Measurements from ENCODE around the gene ENTPD1.
"Not testable (repeated sequence)": the region's sequence is repeated elsewhere in the genome, so short reads cannot be mapped to it uniquely, and the experiment has no call there.

ENTPD1 gene, protein sequence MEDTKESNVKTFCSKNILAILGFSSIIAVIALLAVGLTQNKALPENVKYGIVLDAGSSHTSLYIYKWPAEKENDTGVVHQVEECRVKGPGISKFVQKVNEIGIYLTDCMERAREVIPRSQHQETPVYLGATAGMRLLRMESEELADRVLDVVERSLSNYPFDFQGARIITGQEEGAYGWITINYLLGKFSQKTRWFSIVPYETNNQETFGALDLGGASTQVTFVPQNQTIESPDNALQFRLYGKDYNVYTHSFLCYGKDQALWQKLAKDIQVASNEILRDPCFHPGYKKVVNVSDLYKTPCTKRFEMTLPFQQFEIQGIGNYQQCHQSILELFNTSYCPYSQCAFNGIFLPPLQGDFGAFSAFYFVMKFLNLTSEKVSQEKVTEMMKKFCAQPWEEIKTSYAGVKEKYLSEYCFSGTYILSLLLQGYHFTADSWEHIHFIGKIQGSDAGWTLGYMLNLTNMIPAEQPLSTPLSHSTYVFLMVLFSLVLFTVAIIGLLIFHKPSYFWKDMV

DNA sequence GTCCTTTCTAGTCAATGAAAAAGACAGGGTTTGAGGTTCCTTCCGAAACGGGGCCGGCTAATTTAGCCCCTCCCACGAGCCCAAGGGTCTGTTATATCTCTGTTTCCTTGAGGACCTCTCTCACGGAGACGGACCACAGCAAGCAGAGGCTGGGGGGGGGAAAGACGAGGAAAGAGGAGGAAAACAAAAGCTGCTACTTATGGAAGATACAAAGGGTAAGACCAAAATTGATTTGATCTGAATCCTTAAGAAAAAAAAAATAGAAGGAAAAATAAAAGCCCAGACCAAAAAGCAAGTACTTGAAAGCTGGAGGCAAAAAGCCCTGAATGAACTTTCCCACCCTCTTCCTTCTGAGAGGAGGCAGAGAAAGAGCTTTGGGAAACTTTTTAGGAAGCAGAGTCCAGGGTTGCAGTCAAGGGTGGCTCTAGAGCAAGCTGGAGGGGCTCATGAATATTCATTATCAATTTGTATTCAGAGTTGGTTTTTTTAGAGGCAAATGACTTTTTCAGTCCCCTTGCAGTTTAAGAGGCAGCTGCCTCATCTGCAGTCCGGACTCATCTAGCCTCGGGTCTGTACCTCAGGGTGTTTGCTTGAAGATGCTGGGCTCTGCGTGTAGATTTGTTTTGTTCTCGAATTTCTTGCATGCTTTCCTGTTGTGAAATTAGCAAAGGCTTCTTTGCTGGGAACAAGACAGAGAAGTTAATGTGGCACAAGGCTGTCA is at the start of gene ENTPD1:
TSS of gene ENTPD1 (plus strand) at position 123 of the 721 bp plus-strand sequence. CDS start at position 200, 77 bp downstream.
- in situ Hi-C loops (cut with MboI; ENCODE audit: low sequenced_read_pairs), result no loop called here

DNA sequence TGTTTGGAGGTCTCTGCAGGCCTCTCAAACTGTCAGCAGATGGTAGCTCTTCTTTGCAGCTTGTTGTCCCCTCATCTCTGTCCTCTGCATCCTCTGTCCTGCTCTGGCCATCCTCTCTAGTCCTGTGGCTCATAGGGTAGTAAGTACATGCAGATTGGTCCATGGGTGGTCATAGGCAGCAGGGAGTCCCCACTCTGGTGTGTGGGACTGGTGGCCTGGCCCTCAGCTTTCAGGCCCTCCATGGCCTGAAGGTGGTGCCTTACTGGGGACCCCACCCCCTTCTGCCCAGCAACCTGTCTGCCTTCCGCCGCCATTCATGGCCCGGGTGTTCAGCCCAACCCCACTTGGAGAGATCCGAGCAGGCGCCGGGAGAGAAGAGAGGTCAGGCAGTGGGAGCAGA is 49.4 kb upstream of the ENTPD1 start:
- in situ Hi-C loops (cut with MboI; ENCODE audit: low sequenced_read_pairs), result no loop called here

DNA sequence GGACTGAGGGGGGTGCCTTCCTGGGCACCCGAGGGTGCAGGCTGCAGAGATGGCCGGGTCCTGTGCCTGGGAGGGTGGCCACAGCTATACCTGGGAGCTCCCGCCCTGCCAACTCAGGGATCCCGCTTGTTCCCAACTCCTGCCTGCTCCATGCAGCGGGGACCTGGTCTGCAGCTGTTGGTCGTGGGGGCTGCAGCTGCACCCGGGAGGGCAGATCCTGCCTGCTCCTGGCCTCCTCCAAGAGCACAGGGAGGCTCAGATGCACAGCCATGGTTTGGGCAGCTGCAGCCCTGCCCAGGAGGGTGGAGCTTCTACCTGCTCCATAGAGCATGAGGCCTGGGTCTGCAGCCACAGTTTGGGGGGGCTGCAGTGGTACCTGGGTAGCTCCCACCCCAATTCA is 49.0 kb upstream of the ENTPD1 start:
- in situ Hi-C loops (cut with MboI; ENCODE audit: low sequenced_read_pairs), result no loop called here

DNA sequence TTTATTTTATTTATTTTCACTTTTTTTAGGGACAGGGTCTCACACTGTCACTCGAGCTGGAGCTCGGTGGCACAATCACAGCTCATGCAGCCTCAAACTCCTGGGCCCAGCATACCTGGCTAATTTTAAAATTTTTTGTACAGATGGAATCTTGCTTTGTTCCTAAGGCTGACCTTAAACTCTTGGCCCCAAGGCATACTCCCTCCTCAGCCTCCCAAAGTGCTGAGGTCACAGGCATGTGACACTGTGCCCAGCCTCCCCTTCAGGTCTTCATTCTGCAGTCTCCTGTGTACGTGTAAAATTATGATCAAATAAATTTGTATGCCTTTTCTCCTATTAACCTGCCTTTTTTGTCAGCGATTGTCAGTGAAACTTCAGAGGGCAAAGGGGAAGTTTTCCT is 44.5 kb upstream of the ENTPD1 start:
- in situ Hi-C loops (cut with MboI; ENCODE audit: low sequenced_read_pairs), result no loop called here

DNA sequence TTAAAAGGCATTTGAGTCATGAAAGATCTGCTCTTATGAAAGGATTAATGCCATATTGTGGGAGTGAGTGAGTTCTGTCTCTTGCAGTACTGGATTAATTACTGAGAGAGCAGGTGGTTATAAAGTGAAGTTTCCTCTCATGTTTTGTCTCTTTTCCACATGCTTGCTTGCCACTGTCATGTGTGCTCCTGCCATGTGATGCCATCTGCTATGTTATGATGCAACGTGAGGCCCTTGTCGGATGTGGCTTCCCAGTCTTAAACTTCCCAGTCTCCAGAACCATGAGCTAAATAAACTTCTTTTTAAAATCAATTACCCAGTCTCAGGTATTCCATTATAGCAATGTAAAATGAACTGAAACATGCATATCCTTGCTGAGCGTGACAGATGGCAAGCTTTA is 39.5 kb upstream of the ENTPD1 start:
- in situ Hi-C loops (cut with MboI; ENCODE audit: low sequenced_read_pairs), result no loop called here

DNA sequence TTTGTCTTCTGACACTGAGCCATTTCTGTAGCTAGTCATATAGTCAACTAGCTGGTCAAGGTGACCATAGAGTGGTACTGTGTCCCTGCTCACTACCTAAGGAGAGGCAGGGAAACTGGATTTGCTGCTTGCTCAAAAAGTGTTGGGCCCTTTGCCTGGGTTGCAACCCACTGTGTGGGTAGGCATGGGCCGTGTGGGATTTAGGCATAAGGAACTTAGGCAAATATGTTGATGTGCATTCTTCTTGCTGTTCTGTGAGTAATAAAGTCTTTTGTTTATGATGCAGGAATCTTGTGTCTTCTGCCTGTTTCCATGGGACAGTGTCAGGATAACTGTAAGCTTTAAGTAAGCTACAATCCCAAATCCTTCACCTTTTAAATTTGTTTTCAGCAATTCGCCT is 39.1 kb upstream of the ENTPD1 start:
- in situ Hi-C loops (cut with MboI; ENCODE audit: low sequenced_read_pairs), result no loop called here

DNA sequence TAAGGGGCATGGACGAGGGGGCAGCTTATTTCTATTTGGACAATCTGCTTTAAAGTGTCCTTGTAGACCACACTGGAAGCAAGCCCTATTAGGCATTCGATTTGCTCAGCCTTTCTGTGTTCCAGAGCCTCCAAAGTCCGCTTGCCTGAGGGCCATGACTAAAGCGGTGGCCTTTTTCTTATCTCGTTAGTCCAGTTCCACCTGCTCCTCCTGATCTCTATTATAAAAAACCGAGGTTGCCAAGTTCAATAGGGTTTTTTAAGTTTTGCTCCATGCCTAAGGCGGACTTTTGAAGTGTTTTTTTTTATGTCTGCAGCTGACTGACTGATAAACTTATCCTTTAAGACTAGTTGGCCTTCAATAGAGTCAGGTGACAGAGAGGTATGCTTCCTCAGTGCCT is 35.2 kb upstream of the ENTPD1 start:
- in situ Hi-C loops (cut with MboI; ENCODE audit: low sequenced_read_pairs), result not testable (repeated sequence)

DNA sequence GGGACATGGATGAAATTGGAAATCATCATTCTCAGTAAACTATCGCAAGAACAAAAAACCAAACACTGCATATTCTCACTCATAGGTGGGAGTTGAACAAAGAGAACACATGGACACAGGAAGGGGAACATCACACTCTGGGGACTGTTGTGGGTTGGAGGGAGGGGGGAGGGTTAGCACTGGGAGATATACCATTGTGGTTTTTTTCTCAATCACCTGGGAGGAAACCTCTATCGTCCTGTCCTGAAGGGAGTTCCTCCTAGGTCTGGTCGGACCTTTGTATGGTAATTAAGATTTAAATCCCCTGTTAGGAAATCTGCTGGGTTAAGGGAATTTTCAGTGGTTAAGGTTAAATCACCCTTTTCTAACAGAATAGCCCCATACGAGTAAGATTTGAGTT is 33.5 kb upstream of the ENTPD1 start:
- in situ Hi-C loops (cut with MboI; ENCODE audit: low sequenced_read_pairs), result not testable (repeated sequence)

DNA sequence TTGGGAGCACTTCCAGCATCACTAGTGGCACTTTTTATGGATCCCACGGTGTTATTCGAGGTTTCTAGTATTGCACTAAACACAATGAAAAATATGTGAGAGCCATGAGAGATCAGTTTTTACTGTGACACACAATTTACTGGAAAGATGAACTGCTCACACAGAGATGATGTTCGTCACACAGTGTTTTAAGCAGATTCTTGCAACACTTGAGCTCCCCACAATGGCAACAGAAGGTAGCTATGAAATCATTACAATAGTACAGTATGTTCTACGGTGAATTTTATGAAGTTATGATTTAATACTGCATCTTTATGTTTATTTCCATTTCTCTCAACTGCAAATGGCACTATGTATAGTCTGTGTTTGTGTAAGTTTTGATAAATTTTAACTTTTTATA is 27.4 kb upstream of the ENTPD1 start:
- in situ Hi-C loops (cut with MboI; ENCODE audit: low sequenced_read_pairs), result no loop called here

DNA sequence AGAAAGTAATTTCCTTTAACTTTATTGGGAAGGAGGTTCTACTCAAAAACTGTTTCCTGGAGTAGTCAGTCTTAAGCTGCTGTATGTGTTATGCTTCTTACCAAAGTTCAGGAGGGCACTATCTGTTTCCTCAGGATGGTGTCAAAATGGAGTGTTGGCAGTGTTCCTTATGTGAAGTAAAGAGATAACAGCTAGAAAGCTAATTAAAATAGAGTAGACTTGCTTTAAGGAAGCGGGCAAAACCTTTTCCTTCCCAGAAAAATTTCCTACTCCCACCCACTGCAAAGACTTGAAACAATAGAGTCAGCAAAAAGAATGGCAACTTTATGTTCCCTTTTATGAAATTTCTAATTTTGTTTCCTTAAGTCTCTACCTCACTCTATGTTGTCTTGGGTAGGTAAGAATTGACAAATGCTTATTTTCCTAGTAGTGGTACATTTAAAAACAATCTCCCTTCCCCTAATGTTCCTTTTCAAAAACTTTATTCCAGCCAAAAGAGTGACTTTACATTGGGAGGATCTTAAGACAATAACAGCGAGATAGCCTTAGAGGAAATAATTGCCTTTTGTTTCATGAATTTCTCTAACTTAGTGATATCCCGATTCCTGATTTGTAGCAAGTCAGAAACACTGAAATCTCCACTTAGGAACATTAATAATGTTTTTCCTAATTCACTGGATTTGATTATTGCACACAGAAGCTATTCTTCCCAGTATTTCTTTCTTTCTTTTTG is 26.5 kb upstream of the ENTPD1 start:
- in situ Hi-C loops (cut with MboI; ENCODE audit: low sequenced_read_pairs), result no loop called here

DNA sequence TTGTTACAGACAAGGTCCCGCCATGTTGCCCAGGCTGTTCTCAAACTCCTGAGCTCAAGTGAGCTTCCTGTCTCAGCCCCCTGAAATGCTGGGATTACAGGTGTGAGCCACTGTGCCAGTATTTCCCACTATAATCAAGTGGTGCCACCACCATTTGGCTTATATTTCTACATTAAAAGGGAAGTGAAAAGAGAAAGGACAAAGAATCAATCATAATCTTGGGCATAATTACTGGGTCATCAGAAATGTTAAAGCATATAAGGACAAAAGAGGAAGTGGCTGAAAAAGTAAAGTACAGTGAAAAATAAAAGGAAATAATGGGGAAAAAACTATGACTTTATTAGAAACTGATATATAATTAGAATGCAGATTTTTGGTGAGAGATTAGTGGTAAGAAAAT is 25.7 kb upstream of the ENTPD1 start:
- in situ Hi-C loops (cut with MboI; ENCODE audit: low sequenced_read_pairs), result no loop called here

DNA sequence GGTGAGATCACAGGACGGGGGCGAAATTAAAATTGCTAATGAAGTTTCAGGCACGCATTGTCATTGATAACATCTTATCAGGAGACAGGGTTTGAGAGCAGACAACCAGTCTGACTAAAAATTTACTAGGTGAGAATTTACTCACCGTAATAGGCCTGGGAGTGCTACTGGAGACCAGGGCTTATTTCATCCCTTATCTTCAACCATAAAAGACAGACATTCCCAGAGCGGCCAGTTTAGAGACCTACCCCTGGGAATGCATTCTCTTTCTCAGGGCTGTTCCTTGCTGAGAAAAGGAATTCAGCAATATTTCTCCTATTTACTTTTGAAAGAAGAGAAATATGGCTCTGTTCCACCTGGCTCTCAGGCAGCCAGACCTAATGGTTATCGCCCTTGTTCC is 23.1 kb upstream of the ENTPD1 start:
- in situ Hi-C loops (cut with MboI; ENCODE audit: low sequenced_read_pairs), result not testable (repeated sequence)

DNA sequence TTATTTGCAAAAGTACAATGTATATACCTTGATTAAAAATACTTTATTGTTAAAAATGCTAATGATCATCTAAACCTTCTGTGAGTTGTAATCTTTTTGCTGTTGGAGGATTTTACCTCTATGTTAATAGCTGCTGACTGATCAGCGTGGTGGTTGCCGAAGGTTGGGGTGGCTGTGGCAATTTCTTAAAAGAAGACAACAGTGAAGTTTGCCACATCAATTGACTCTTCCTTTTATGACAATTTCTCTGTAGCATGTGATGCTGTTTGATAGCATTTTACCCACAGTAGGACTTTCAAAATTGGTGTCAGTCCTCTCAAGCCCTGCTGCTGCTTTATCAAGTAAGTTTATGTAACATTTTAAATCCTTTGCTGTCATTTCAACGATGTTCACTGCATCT is 16.9 kb upstream of the ENTPD1 start:
- in situ Hi-C loops (cut with MboI; ENCODE audit: low sequenced_read_pairs), result no loop called here

DNA sequence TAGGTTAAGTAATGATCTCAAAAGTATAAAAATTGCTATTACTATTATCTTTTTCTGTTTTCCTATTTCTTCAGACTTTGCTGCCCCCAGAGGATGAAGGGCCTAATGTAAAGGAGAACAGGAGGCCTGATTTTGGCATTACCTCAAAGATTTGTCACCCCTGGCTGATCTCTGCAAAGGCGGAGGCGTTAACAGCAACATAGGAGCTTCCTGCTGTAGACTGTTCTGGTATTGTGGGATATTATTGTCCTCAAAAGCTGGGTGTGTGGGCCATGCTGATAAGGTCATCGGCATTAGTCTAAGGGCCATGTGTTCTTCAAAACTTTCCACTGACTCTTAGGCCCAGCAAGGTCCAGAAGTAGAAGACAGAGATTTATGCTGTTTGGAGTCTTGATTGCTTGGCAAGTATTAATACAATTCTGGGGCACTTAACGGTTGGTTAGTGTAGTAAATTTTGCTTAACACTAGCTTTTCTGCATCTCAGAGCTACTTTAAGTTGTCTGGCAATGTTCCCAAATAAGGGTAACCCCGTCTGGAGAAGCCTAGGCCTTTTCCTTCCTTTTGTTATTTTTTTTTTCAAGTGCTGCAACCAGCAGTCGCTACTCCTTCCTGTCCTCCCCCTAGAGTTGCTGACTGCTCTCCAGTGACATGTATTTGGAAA is 14.0 kb upstream of the ENTPD1 start:
- in situ Hi-C loops (cut with MboI; ENCODE audit: low sequenced_read_pairs), result no loop called here

DNA sequence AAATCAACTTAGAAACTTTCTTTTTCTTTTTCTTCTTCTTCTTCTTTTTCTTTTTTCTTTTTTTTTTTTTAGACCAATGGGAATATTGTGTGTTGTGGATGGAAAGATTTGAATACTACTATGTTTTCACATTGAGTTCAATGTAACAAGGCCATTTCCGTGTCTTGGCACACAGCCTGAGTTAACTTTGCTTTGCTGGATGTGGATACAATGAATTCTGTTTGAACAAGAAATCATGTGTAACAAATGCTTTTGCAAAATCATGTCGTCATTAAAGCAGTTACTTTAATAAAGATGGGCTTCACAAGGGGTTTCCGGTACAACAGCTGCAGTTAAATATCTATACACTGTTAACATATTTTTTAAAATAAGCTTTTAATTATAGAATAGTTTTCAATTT is 13.5 kb upstream of the ENTPD1 start:
- in situ Hi-C loops (cut with MboI; ENCODE audit: low sequenced_read_pairs), result no loop called here

DNA sequence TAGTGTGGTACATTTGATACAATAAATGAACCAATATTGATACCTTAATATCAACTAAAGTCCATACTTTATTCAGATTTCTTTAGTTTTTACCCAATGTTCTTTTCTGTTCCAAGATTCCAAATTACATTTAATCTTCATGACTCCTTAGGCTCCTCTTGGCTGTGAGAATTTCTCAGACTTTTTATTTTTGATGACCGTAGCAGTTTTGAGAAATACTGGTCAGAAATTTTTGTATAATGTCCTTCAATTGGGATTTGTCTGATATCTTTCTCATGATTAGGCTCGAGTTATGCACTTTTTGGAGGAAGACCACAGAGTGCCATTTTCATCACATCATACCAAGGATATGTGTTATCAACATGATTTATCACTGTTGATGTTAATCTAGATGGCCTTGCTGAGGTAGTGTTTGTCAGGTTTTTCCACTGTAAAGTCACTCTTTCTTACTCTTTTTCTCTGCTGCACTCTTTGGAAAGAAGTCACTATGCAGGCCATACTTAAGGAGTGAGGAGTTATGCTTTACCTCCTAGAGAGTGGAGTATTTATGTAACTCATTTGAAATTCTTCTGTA is 12.9 kb upstream of the ENTPD1 start:
- in situ Hi-C loops (cut with MboI; ENCODE audit: low sequenced_read_pairs), result no loop called here

DNA sequence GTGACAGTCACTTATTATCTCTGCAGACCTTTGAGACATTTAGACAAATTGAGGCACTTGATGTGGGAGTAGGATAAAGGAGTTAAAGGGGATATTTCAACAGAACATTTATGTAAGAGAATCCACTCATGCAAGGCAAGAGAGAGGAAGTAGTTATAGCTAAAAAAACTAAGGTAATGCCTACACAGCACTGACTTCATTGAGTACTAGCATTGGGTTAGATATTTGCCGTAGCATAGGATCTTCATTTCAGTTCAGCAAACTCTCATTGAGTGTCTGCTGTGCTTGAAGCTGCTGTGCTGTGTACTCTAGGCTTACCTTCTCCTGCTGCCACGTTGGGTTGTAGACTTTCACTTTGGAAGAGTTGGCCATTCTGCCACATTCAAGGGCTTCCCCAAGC is 10.5 kb upstream of the ENTPD1 start:
- in situ Hi-C loops (cut with MboI; ENCODE audit: low sequenced_read_pairs), result no loop called here

DNA sequence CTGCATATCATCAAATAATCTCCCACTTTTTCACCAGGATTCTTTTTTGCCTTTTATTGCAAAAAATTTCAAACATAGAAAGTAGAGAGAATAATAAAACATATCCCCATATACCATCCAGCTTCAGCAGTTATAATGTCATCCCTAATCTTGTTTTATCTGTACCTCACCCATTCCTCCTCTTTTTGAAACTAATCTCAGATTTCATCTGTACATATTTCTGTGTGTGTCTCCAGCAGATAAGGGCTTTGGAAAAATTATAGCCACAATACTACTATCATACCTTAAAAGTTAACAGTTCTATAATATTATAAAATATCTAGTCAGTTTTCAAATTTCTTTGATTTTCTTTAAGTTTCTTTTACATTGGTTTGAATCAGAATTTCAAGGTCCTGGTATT is 7.6 kb upstream of the ENTPD1 start:
- in situ Hi-C loops (cut with MboI; ENCODE audit: low sequenced_read_pairs), result no loop called here

DNA sequence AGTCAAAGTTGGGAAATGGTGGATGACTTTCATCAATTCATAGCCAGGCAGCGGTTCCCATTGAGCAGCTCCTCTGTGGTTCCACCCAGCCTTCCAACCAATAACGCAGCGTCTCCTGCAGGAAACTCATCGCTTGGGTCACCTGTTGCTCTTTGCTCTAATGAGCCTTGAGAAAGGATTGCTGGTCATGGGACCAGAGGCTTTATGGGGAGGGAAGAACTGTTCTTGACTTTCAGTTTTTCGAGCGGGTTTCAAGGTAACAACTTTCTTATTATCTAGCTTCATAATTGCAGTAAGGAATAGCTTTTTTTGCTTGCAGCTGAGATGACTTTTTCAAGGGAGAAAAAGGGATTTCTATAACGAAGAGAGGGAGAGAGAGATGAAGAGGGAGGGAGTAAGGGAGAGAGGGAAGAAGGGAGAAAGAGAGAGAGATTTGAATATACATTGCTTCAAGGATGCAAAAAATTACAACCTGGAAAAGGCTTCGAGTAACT is 405 bp upstream of the ENTPD1 start:
- in situ Hi-C loops (cut with MboI; ENCODE audit: low sequenced_read_pairs), result no loop called here

All from hTERT RPE-1 (cell line).